Kidney (tissue), 14 donors: ENCODE data around the gene RAB3IL1. TPM values are rescaled to one million over a fixed set of nuclear protein-coding genes. Genes with fewer than 3 reads are reported as not detected.

Experiments used
- DNase-seq, 5 donors: peaks; one replicate each; pipeline ENCODE4 v3.0.0-alpha.2; 2013 to 2020
- FAIRE-seq: peaks from 2 replicates; lab custom pipeline; 2012; peaks lifted over from hg19 to GRCh38; lab: Jason Lieb, UNC
- H3K27ac ChIP-seq, 2 donors: one replicate each; pipeline ENCODE4 v1.7.0; 2013; ENCODE audit warnings: low read depth in 2 of 2, low read length in 2 of 2, inconsistent platforms in 1 of 2
- H3K27me3 ChIP-seq: one replicate; pipeline ENCODE4 v1.7.1; 2013; ENCODE audit warnings: low read length, inconsistent platforms; ENCODE audit not compliant: control insufficient read depth, insufficient read depth
- H3K36me3 ChIP-seq, 3 donors: one replicate each; pipeline versions ENCODE4 v1.7.0 to v1.7.1; 2013; ENCODE audit warnings: low read length in 3 of 3, control low read depth in 1 of 3, inconsistent platforms in 1 of 3; ENCODE audit not compliant: insufficient read depth in 3 of 3, control insufficient read depth in 2 of 3
- H3K4me1 ChIP-seq, 3 donors: one replicate each; pipeline versions ENCODE4 v1.7.0 to v1.7.1; 2013; ENCODE audit warnings: low read length in 3 of 3, inconsistent platforms in 1 of 3, low read depth in 1 of 3; ENCODE audit not compliant: control insufficient read depth in 2 of 3, insufficient read depth in 2 of 3
- H3K4me3 ChIP-seq, 3 donors: one replicate each; pipeline versions ENCODE4 v1.7.0 to v1.8.1; 2013; ENCODE audit warnings: low read length in 3 of 3, control low read depth in 1 of 3, inconsistent platforms in 1 of 3
- H3K9ac ChIP-seq, 3 donors: one replicate each; pipeline versions ENCODE4 v1.7.0 to v1.7.1; 2013; ENCODE audit warnings: low read length in 3 of 3, control low read depth in 1 of 3, inconsistent platforms in 1 of 3
- H3K9me3 ChIP-seq, 3 donors: one replicate each; pipeline versions ENCODE4 v1.7.0 to v1.7.1; 2013; ENCODE audit warnings: low read length in 3 of 3, control low read depth in 1 of 3, inconsistent platforms in 1 of 3; ENCODE audit not compliant: control insufficient read depth in 2 of 3, insufficient read depth in 1 of 3
- intact Hi-C: fragments of 100-400 bp; cut with DNase I; formaldehyde crosslinking; loops from one replicate; pipeline ENCODE4 v1.11.1; 2022
- polyA plus RNA-seq: library from polyadenylated mRNA; stranded (reverse); fragments of 350-450 nt; fragmentation: Illumina TruSeq; extraction: RNeasy Lipid Tissue Mini Kit (QIAGEN cat#74804); gene quantifications from one replicate; pipeline ENCODE4 v1.2.3, GENCODE V29; 2014; ENCODE audit warnings: low read depth, low replicate concordance; ENCODE audit not compliant: insufficient read depth
- total RNA-seq: library from RNA; stranded (reverse); fragmentation: NEBNext Ultra II Directional; extraction: Animal tissue kit (Norgen Biotek cat#: 25700); gene quantifications from one replicate; pipeline ENCODE4 v1.2.1, GENCODE V29; 2021
- TF ChIP-seq, protein P1 (sequence below): IDR thresholded peaks from 3 replicates; pipeline ENCODE4 v1.5.1; 2012; ENCODE audit warnings: mild to moderate bottlenecking, moderate library complexity, borderline replicate concordance; ENCODE audit not compliant: insufficient read depth; ENCODE audit errors: extremely low read depth
- donor health status: control.
- donor health status: control.
- donor health status: control.
- donor health status: control.
- donor health status: control.
- donor health status: DM: yes; HTN: yes; CAD: no.
- donor health status: Normal renal cell carcinoma (clear cell type).

Gene RAB3IL1
- total and polyA plus RNA-seq, 2 donors from 2014 or later = 14.6 to 27.8 TPM

DNA sequence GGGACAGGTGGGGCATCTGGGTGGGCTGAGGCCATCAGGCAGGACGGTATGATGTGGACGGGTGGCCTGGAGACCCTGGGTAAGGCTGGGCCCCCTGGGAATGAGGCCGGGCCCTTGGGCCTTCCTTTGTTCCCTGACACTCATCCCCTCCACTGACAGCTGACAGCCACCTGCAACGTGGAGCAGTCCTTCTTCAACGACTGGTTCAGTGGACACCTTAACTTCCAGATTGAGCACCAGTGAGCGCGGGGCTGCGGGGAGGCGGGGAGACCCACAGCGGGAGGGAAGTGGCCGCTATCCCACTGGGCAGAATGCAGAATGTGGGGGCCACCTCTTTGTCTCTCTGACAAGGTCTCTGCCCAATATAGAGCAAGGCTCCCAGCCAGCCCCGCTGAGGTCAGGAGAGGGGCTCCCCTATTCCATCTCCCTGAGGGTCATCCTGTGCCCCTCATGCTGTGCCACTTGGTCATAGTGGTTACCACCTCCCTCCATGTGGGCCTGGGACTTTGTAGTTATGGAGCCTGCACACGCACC, 53.8 kb downstream of the RAB3IL1 start:
- Histone ChIP-seq H3K9me3 (no peaks in the 10 kb centered on the region), H3K27ac (no peak overlapping the region), H3K4me1 (no peaks in the 10 kb centered on the region), H3K36me3 (peaks cover 0 to 2% (median 0%) of the 10 kb centered on the region in 3 donors), H3K9ac (no peak overlapping the region), H3K27me3 (no peaks in the 10 kb centered on the region), H3K4me3 (no peak overlapping the region)
- FAIRE-seq (no peak), DNase-seq (no peak)
- intact Hi-C loops = no loop called here
- TF ChIP-seq, protein P1, sequence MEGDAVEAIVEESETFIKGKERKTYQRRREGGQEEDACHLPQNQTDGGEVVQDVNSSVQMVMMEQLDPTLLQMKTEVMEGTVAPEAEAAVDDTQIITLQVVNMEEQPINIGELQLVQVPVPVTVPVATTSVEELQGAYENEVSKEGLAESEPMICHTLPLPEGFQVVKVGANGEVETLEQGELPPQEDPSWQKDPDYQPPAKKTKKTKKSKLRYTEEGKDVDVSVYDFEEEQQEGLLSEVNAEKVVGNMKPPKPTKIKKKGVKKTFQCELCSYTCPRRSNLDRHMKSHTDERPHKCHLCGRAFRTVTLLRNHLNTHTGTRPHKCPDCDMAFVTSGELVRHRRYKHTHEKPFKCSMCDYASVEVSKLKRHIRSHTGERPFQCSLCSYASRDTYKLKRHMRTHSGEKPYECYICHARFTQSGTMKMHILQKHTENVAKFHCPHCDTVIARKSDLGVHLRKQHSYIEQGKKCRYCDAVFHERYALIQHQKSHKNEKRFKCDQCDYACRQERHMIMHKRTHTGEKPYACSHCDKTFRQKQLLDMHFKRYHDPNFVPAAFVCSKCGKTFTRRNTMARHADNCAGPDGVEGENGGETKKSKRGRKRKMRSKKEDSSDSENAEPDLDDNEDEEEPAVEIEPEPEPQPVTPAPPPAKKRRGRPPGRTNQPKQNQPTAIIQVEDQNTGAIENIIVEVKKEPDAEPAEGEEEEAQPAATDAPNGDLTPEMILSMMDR = no peak

DNA sequence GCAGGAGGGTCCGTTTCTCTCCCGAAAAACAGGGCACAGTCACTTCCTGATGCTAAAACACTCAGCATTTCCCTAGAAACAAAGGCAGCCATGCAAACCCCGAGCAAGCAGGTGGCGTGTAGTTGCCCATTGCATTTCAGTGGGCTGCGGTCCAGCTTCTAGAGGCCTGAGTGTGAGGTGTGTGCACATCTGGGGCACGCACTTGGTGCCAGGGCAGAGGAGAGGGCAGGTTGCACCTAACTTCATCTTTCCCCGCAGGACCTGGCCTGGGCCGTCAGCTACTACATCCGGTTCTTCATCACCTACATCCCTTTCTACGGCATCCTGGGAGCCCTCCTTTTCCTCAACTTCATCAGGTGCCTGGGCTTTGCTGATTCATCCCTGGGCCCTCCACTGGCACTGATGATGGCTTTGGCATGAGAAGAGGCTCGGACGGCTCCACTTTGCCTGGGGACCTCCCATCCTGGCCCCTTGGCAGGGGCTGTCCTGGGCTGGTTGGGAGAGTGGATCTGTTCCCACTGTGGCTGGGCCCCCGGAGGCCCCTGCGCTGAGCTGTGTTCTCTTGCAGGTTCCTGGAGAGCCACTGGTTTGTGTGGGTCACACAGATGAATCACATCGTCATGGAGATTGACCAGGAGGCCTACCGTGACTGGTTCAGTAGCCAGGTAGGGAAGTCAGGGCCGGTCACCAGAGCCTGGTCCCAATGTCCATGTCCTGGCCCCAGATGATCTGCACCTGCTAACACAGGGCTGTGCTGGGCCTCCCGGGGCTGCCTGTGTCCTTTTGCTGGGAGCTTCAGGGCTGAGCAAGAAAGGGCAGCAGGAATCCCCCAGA, 54.4 kb downstream of the RAB3IL1 start:
- Histone ChIP-seq H3K27me3 (no peaks in the 10 kb centered on the region), H3K4me3 (no peak overlapping the region), H3K4me1 (no peaks in the 10 kb centered on the region), H3K27ac (no peak overlapping the region), H3K36me3 (peaks cover 0 to 2% (median 0%) of the 10 kb centered on the region in 3 donors), H3K9ac (no peak overlapping the region), H3K9me3 (no peaks in the 10 kb centered on the region)
- TF ChIP-seq, protein P1 = no peak
- intact Hi-C loops = no loop called here
- FAIRE-seq (no peak), DNase-seq (no peak)

DNA sequence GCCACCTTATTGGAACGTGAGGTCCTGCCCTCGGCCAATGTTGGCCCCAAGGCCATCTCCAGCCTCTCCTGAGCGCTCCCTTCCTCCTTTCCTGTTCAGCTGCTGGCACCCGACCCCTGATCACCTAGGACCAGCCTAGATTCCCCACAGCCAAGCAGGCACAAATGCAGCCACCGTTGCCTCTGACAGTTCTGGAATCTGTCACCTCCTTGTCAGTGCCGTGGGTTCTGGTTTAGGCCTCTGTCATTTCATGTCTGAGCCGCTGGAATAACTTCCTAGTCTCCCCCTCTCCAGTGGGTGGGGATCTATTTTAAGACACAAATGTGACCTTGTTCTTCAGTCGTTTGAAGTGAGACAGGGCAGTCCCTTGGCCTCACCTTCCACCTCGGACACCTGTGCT, 55.7 kb downstream of the RAB3IL1 start:
- H3K9ac ChIP-seq = no peak overlapping the region
- H3K27ac ChIP-seq = no peak overlapping the region
- intact Hi-C loops = no loop called here
- no peak for DNase-seq
- H3K9me3 ChIP-seq = no peaks in the 10 kb centered on the region
- H3K4me1 ChIP-seq = no peaks in the 10 kb centered on the region
- FAIRE-seq = no peak
- TF ChIP-seq, protein P1 = no peak
- H3K27me3 ChIP-seq = no peaks in the 10 kb centered on the region
- no peak overlapping the region for H3K4me3 ChIP-seq
- H3K36me3 ChIP-seq = peaks cover 0 to 3% (median 2%) of the 10 kb centered on the region in 3 donors
